Measurements from ENCODE around the gene TCTN3.

DNA sequence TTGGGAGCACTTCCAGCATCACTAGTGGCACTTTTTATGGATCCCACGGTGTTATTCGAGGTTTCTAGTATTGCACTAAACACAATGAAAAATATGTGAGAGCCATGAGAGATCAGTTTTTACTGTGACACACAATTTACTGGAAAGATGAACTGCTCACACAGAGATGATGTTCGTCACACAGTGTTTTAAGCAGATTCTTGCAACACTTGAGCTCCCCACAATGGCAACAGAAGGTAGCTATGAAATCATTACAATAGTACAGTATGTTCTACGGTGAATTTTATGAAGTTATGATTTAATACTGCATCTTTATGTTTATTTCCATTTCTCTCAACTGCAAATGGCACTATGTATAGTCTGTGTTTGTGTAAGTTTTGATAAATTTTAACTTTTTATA is 34.8 kb upstream of the TCTN3 start:
- TF ChIP-seq YY1 (IDR thresholded peaks at IDR 0.05; ENCODE audit: insufficient read depth, insufficient read length) (no peak), SUZ12 (IDR thresholded peaks at IDR 0.05; ENCODE audit: extremely low read depth, insufficient read depth, insufficient read length) (no peak)
